Testis (tissue), 3 donors: ENCODE measurements around the gene TNPO1. TPM values are rescaled to one million over a fixed set of nuclear protein-coding genes. Genes with fewer than 3 reads are reported as not detected.

ENCODE experiments used
- DNase-seq: peaks from one replicate; pipeline ENCODE4 v3.0.0-alpha.2; 2019
- H3K27ac ChIP-seq, 2 donors: fragments of 200-600 bp; sonication (generic); one replicate each; pipeline ENCODE4 v1.5.1; 2019
- H3K27me3 ChIP-seq: fragments of 200-600 bp; sonication (generic); one replicate; pipeline ENCODE4 v1.5.1; 2019
- H3K36me3 ChIP-seq: fragments of 200-600 bp; sonication (generic); one replicate; pipeline ENCODE4 v1.5.1; 2017; ENCODE audit warnings: low read depth; ENCODE audit errors: missing control alignments
- H3K4me1 ChIP-seq: fragments of 200-600 bp; sonication (generic); one replicate; pipeline ENCODE4 v1.5.1; 2019
- H3K4me3 ChIP-seq, 2 donors: fragments of 200-600 bp; sonication (generic); one replicate each; pipeline ENCODE4 v1.5.1; 2017 to 2019
- H3K9me3 ChIP-seq: fragments of 200-600 bp; sonication (generic); one replicate; pipeline ENCODE4 v1.5.1; 2017
- POLR2A ChIP-seq: fragments of 450-650 bp; IDR thresholded peaks from one replicate; pipeline ENCODE4 v1.6.1; 2017; ENCODE audit warnings: antibody characterized with exemption, mild to moderate bottlenecking, moderate library complexity
- WGBS, 2 donors: methylation state at CpG; one replicate each; pipeline ENCODE4 v1.1.5; 2018; 5-methylcytosine and 5-hydroxymethylcytosine counted together
- intact Hi-C: fragments of 100-400 bp; cut with DNase I; formaldehyde crosslinking; loops from one replicate; pipeline ENCODE4 v1.15.1; 2023; ENCODE audit warnings: low total_unique reads
- polyA plus RNA-seq: library from polyadenylated mRNA; stranded (reverse); fragments of 350-450 nt; fragmentation: Illumina TruSeq; extraction: RNeasy Lipid Tissue Mini Kit (QIAGEN cat#74804); gene quantifications from one replicate; pipeline ENCODE4 v1.2.3, GENCODE V29; 2014; ENCODE audit warnings: low read depth, low replicate concordance; ENCODE audit not compliant: insufficient read depth
- total RNA-seq, 2 donors: library from RNA; depleted of rRNA; stranded (reverse); fragments of >200 nt; gene quantifications; one replicate each; pipeline ENCODE4 v1.2.3, GENCODE V29; 2016
- TF ChIP-seq, protein P1 (sequence below), 3 experiments: fragments of 450-650 bp in 2 of 3; fragments of 200-600 bp in 1 of 3; sonication (generic) in 1 of 3; IDR thresholded peaks; one replicate each; pipeline ENCODE4 v1.5.1; 2016 to 2019; ENCODE audit warnings: antibody characterized with exemption in 3 of 3, mild to moderate bottlenecking in 2 of 3, moderate library complexity in 1 of 3

The TNPO1 gene
- total and polyA plus RNA-seq, 3 donors from 2014 or later: 83.4 to 132 (median 120) TPM

GRCh38 chr5:72811849-72812248 lies 4.6 kb upstream of the TNPO1 start:
- H3K4me3 ChIP-seq: no peak overlapping the region
- no peaks in the 10 kb centered on the region for H3K4me1 ChIP-seq
- H3K9me3 ChIP-seq: no peaks in the 10 kb centered on the region
- H3K36me3 ChIP-seq: no peaks in the 10 kb centered on the region
- no peak overlapping the region for H3K27ac ChIP-seq
- H3K27me3 ChIP-seq: no peaks in the 10 kb centered on the region
- no peak for TF ChIP-seq POLR2A
- TF ChIP-seq, protein P1, sequence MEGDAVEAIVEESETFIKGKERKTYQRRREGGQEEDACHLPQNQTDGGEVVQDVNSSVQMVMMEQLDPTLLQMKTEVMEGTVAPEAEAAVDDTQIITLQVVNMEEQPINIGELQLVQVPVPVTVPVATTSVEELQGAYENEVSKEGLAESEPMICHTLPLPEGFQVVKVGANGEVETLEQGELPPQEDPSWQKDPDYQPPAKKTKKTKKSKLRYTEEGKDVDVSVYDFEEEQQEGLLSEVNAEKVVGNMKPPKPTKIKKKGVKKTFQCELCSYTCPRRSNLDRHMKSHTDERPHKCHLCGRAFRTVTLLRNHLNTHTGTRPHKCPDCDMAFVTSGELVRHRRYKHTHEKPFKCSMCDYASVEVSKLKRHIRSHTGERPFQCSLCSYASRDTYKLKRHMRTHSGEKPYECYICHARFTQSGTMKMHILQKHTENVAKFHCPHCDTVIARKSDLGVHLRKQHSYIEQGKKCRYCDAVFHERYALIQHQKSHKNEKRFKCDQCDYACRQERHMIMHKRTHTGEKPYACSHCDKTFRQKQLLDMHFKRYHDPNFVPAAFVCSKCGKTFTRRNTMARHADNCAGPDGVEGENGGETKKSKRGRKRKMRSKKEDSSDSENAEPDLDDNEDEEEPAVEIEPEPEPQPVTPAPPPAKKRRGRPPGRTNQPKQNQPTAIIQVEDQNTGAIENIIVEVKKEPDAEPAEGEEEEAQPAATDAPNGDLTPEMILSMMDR (IDR thresholded peaks at IDR 0.05): no peak
- 86 to 93% methylated on average over 1 of the region's 1 CpG for WGBS, 2 donors
- no peak for DNase-seq
- intact Hi-C loops: no loop called here

DNA sequence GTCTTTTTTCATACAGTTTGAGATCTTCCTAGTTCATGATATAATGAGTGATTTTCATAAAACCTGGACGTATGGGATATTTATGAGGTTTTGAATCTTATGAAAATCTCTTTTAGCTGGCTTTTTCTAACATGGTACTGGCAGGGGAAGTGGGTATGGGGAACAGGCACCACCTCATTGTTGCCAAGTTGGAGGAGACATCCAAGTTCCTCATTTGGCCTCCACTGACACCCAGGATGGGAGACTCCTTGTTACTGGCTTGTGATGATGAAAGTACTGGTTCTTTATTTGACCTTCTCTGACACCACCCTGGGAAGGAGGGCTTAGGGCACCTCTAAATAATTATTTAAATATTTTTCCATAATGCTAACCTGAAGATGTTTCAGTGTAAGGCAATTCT lies 4.0 kb upstream of the TNPO1 start:
- Histone ChIP-seq H3K4me1 (no peaks in the 10 kb centered on the region), H3K9me3 (no peaks in the 10 kb centered on the region), H3K36me3 (no peaks in the 10 kb centered on the region), H3K27me3 (no peaks in the 10 kb centered on the region), H3K27ac (no peak overlapping the region), H3K4me3 (no peak overlapping the region)
- intact Hi-C loops: no loop called here
- TF ChIP-seq, protein P1 (IDR thresholded peaks at IDR 0.05): no peak
- TF ChIP-seq POLR2A: no peak
- 79 to 87% methylated on average over 1 of the region's 1 CpG for WGBS, 2 donors
- no peak for DNase-seq

DNA sequence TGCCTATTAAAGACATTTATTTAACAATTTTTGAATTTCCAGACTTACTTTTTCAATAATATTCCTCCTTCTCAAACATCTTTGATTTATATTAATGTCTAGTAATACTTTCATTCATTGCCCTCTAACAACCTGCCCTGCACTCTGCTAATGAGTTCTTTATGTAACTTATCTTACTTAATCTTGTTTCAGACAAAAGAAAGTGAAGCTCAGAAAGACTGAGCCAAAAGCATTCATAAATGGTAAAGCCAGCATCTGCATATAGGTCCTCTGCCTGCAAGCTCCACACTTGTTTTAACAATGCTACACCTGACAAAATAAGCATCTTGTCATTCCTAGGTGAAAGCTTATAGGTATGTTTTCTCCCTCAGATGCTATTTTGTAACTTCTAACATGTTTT lies 2.4 kb upstream of the TNPO1 start:
- Histone ChIP-seq H3K9me3 (no peaks in the 10 kb centered on the region), H3K27me3 (no peaks in the 10 kb centered on the region), H3K4me1 (no peaks in the 10 kb centered on the region), H3K36me3 (no peaks in the 10 kb centered on the region), H3K27ac (peak overlapping the region in 1 of 2 donors; percentile 98), H3K4me3 (no peak overlapping the region)
- DNase-seq: no peak
- TF ChIP-seq, protein P1 (IDR thresholded peaks at IDR 0.05): no peak
- no peak for TF ChIP-seq POLR2A
- intact Hi-C loops: no loop called here

- Histone ChIP-seq H3K4me3 (no peak overlapping the region), H3K9me3 (no peaks in the 10 kb centered on the region), H3K36me3 (no peaks in the 10 kb centered on the region), H3K27me3 (no peaks in the 10 kb centered on the region), H3K4me1 (no peaks in the 10 kb centered on the region), H3K27ac (peak overlapping the region in 1 of 2 donors; percentile 98)
- no peak for TF ChIP-seq POLR2A
- intact Hi-C loops: no loop called here
- DNase-seq: no peak
- 66 to 77% methylated on average over 1 of the region's 1 CpG for WGBS, 2 donors
Measured at GRCh38 chr5:72814864-72815263, 1.6 kb upstream of the TNPO1 start.

GRCh38 chr5:72815580-72816283 lies 729 bp upstream of the TNPO1 start:
- Histone ChIP-seq H3K27me3 (no peaks in the 10 kb centered on the region), H3K36me3 (no peaks in the 10 kb centered on the region), H3K27ac (peak overlapping the region; percentile 97 to 98), H3K9me3 (no peaks in the 10 kb centered on the region), H3K4me1 (no peaks in the 10 kb centered on the region), H3K4me3 (peak overlapping the region; percentile 81 to 82)
- 1 to 2% methylated on average over 14 of the region's 14 CpGs for WGBS, 2 donors
- TF ChIP-seq, protein P1 (IDR thresholded peaks at IDR 0.05): no peak
- no peak for TF ChIP-seq POLR2A
- DNase-seq: no peak
- intact Hi-C loops: no loop called here
